Activated T-helper 1 cell treated with anti-CD3 and anti-CD28 coated beads, Interleukin-12 subunit alpha, Interleukin-12 subunit beta, Interleukin-2, Interleukin-4 antibody, amounts not matched to agents 30 ng/mL and 10 ng/mL and 1 ng/mL, durations not matched to agents 14 hours and 24 hours and 36 hours (primary cell): ENCODE data around the gene TST. TPM values are rescaled to one million over a fixed set of nuclear protein-coding genes. Genes with fewer than 3 reads are reported as not detected.

ENCODE experiments used
- DNase-seq: peaks from one replicate; pipeline ENCODE4 v3.0.0; 2021; ENCODE audit warnings: low spot score
- H3K27ac Mint-ChIP-seq: one replicate; pipeline ENCODE4 v1.8.0; 2021; ENCODE audit warnings: mild to moderate bottlenecking, mixed read lengths
- H3K27me3 Mint-ChIP-seq: one replicate; pipeline ENCODE4 v1.8.0; 2022; ENCODE audit warnings: mild to moderate bottlenecking, moderate library complexity, mixed read lengths; ENCODE audit not compliant: insufficient read depth
- H3K36me3 Mint-ChIP-seq: one replicate; pipeline ENCODE4 v1.8.0; 2021; ENCODE audit warnings: low read depth, mixed read lengths
- H3K4me1 Mint-ChIP-seq: one replicate; pipeline ENCODE4 v1.8.0; 2021; ENCODE audit warnings: low read depth, mixed read lengths
- H3K4me3 Mint-ChIP-seq: one replicate; pipeline ENCODE4 v1.8.0; 2021; ENCODE audit warnings: mild to moderate bottlenecking, moderate library complexity, mixed read lengths
- H3K9me3 Mint-ChIP-seq: one replicate; pipeline ENCODE4 v1.8.0; 2021; ENCODE audit warnings: mixed read lengths
- intact Hi-C: fragments of 100-400 bp; cut with micrococcal nuclease; formaldehyde crosslinking; loops from one replicate; pipeline ENCODE4 v1.15.1; 2024
- total RNA-seq: library from RNA; stranded (reverse); gene quantifications from 2 replicates; pipeline ENCODE4 v1.2.3, GENCODE V29; 2022

TST gene
- 6.9 and 8.2 TPM in 2 replicates for total RNA-seq

- Mint-ChIP-seq H3K27ac (peak within 1 kb of the TSS; percentile 74), H3K4me1 (peaks cover 16% of the 10 kb centered on the region), H3K36me3 (peaks cover 2% of the 10 kb centered on the region), H3K9me3 (no peaks in the 10 kb centered on the region), H3K4me3 (peak within 1 kb of the TSS; percentile 90), H3K27me3 (no peaks in the 10 kb centered on the region)
- DNase-seq: peak; percentile 53
- intact Hi-C loops: loop anchor here (1.0 kb wide), 2 partner anchors 41 to 180 kb away; no protein-coding TSS in a partner anchor
Measured at GRCh38 chr22:37019309-37020191, at the start of gene TST, which contains the start of gene MPST. TST (minus strand) TSS chr22:37019447; CDS start chr22:37018732, 715 bp downstream. MPST (plus strand) TSS chr22:37019742; CDS start chr22:37019837, 95 bp downstream.

- no peak for DNase-seq
- peaks cover 6% of the 10 kb centered on the region for H3K36me3 Mint-ChIP-seq
- intact Hi-C loops: no loop called here
- H3K4me3 Mint-ChIP-seq: no peak overlapping the region
- H3K27me3 Mint-ChIP-seq: peaks cover 6% of the 10 kb centered on the region
- no peaks in the 10 kb centered on the region for H3K9me3 Mint-ChIP-seq
- H3K27ac Mint-ChIP-seq: no peak overlapping the region
- H3K4me1 Mint-ChIP-seq: no peaks in the 10 kb centered on the region
Measured at GRCh38 chr22:37068859-37069258, 49.6 kb upstream of the TST start.

- DNase-seq: no peak
- intact Hi-C loops: no loop called here
- Mint-ChIP-seq H3K36me3 (peaks cover 6% of the 10 kb centered on the region), H3K27ac (no peak overlapping the region), H3K27me3 (peaks cover 6% of the 10 kb centered on the region), H3K4me1 (no peaks in the 10 kb centered on the region), H3K9me3 (no peaks in the 10 kb centered on the region), H3K4me3 (no peak overlapping the region)
Measured at GRCh38 chr22:37067428-37067827, 48.2 kb upstream of the TST start.

GRCh38 chr22:37065961-37066360 is 46.7 kb upstream of the TST start:
- H3K27me3 Mint-ChIP-seq: peaks cover 6% of the 10 kb centered on the region
- no peak for DNase-seq
- peaks cover 2% of the 10 kb centered on the region for H3K4me1 Mint-ChIP-seq
- H3K27ac Mint-ChIP-seq: no peak overlapping the region
- no peak overlapping the region for H3K4me3 Mint-ChIP-seq
- H3K9me3 Mint-ChIP-seq: no peaks in the 10 kb centered on the region
- H3K36me3 Mint-ChIP-seq: peaks cover 7% of the 10 kb centered on the region
- intact Hi-C loops: no loop called here

GRCh38 chr22:37065180-37065579 is 45.9 kb upstream of the TST start:
- H3K9me3 Mint-ChIP-seq: no peaks in the 10 kb centered on the region
- H3K36me3 Mint-ChIP-seq: peaks cover 11% of the 10 kb centered on the region
- intact Hi-C loops: no loop called here
- no peak overlapping the region for H3K4me3 Mint-ChIP-seq
- H3K4me1 Mint-ChIP-seq: peaks cover 10% of the 10 kb centered on the region
- no peak for DNase-seq
- no peak overlapping the region for H3K27ac Mint-ChIP-seq
- peaks cover 6% of the 10 kb centered on the region for H3K27me3 Mint-ChIP-seq

- intact Hi-C loops: no loop called here
- Mint-ChIP-seq H3K27me3 (peaks cover 5% of the 10 kb centered on the region), H3K4me1 (peaks cover 15% of the 10 kb centered on the region), H3K27ac (no peak overlapping the region), H3K9me3 (no peaks in the 10 kb centered on the region), H3K36me3 (peaks cover 11% of the 10 kb centered on the region), H3K4me3 (no peak overlapping the region)
- no peak for DNase-seq
Measured at GRCh38 chr22:37064553-37064952, 45.3 kb upstream of the TST start.

GRCh38 chr22:37063431-37064420 is 44.5 kb upstream of the TST start:
- Mint-ChIP-seq H3K27ac (no peak overlapping the region), H3K4me3 (no peak overlapping the region), H3K4me1 (peaks cover 15% of the 10 kb centered on the region), H3K36me3 (peaks cover 11% of the 10 kb centered on the region), H3K9me3 (no peaks in the 10 kb centered on the region), H3K27me3 (peaks cover 4% of the 10 kb centered on the region)
- DNase-seq: no peak
- intact Hi-C loops: no loop called here

GRCh38 chr22:37062702-37063381 is 43.6 kb upstream of the TST start:
- H3K36me3 Mint-ChIP-seq: peaks cover 14% of the 10 kb centered on the region
- no peak for DNase-seq
- H3K4me1 Mint-ChIP-seq: peaks cover 15% of the 10 kb centered on the region
- no peak overlapping the region for H3K27ac Mint-ChIP-seq
- peaks cover 2% of the 10 kb centered on the region for H3K27me3 Mint-ChIP-seq
- intact Hi-C loops: no loop called here
- no peaks in the 10 kb centered on the region for H3K9me3 Mint-ChIP-seq
- H3K4me3 Mint-ChIP-seq: no peak overlapping the region

GRCh38 chr22:37062376-37062675 is 43.1 kb upstream of the TST start:
- H3K4me3 Mint-ChIP-seq: no peak overlapping the region
- intact Hi-C loops: no loop called here
- no peaks in the 10 kb centered on the region for H3K27me3 Mint-ChIP-seq
- H3K9me3 Mint-ChIP-seq: no peaks in the 10 kb centered on the region
- no peak for DNase-seq
- H3K27ac Mint-ChIP-seq: no peak overlapping the region
- H3K36me3 Mint-ChIP-seq: peaks cover 14% of the 10 kb centered on the region
- H3K4me1 Mint-ChIP-seq: peaks cover 15% of the 10 kb centered on the region

- no peak overlapping the region for H3K4me3 Mint-ChIP-seq
- intact Hi-C loops: no loop called here
- DNase-seq: no peak
- H3K4me1 Mint-ChIP-seq: peaks cover 15% of the 10 kb centered on the region
- H3K27ac Mint-ChIP-seq: no peak overlapping the region
- no peaks in the 10 kb centered on the region for H3K9me3 Mint-ChIP-seq
- H3K27me3 Mint-ChIP-seq: no peaks in the 10 kb centered on the region
- peaks cover 19% of the 10 kb centered on the region for H3K36me3 Mint-ChIP-seq
Measured at GRCh38 chr22:37061611-37062375, 42.5 kb upstream of the TST start.

GRCh38 chr22:37060801-37061610 is 41.8 kb upstream of the TST start:
- intact Hi-C loops: no loop called here
- no peaks in the 10 kb centered on the region for H3K9me3 Mint-ChIP-seq
- DNase-seq: peak; percentile 12
- H3K27ac Mint-ChIP-seq: peak overlapping the region; percentile 55
- peak overlapping the region; percentile 66 for H3K4me3 Mint-ChIP-seq
- peaks cover 15% of the 10 kb centered on the region for H3K4me1 Mint-ChIP-seq
- no peaks in the 10 kb centered on the region for H3K27me3 Mint-ChIP-seq
- H3K36me3 Mint-ChIP-seq: peaks cover 20% of the 10 kb centered on the region
